DMS79 (cell line): ENCODE measurements around the gene DNASE1.
"Not testable (repeated sequence)": the region's sequence is repeated elsewhere in the genome, so short reads cannot be mapped to it uniquely, and the experiment has no call there.

Source experiments
- DNase-seq: peaks from one replicate; lab custom pipeline; 2025; lab: John Stamatoyannopoulos, UW

The DNASE1 gene

DNA sequence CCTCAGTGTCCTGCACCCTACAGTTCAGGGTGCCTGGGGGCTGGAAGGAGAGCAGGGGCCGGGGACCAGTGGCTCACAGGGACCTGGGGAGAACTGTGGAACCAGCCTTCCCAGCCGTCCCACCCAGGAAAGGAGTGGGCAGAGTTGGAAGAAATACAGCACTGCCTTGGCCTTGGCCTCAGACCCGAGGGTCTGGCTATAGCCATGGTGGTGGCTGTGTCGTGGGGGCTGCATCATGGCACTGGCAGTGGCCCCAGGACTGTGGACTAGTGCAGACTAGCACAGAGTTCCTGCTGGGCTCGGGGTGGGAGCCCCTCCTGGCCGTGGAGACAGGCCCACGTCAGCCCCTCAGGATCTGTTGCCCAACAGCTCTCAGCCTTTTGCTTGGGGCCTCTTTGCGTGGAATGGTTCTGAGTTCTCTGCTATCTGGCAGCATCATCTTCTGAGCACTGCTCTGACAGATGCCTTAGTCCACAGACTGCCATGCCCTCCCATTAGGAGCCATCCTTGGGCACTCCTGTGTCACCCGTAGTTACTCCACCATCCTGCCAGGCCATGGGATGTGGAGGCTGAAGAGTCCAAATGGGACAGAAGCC lies 12.6 kb upstream of the DNASE1 start:
- DNase-seq: no peak

GRCh38 chr16:3642397-3643094 lies 11.9 kb upstream of the DNASE1 start:
- no peak for DNase-seq

- DNase-seq: no peak
Measured at GRCh38 chr16:3643095-3643730, 11.3 kb upstream of the DNASE1 start.

DNA sequence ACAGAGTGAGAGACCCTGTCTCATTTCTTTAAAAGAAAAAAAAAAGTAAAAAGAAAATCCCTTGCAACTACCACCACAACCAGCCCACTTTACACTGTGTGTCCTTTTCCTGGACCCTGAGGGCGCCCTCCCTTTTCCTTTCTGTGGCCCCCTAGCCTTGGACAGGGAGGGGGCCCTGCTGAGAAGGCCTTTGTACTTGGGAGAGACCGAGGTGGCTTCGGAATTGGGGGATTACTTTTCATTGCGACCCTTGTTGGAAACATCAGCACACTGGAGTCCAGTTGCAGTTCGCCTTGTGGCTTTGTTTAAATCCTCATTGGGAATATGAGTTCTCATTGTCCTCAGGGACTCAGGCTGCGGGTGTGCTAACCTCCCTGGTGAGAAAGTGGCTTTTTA lies 9.4 kb upstream of the DNASE1 start:
- DNase-seq: no peak

GRCh38 chr16:3645504-3646347 lies 8.8 kb upstream of the DNASE1 start:
- DNase-seq: no peak

GRCh38 chr16:3646348-3646920 lies 8.1 kb upstream of the DNASE1 start:
- DNase-seq: peak; percentile 59

GRCh38 chr16:3650631-3651265 lies 3.7 kb upstream of the DNASE1 start:
- DNase-seq: no peak

DNA sequence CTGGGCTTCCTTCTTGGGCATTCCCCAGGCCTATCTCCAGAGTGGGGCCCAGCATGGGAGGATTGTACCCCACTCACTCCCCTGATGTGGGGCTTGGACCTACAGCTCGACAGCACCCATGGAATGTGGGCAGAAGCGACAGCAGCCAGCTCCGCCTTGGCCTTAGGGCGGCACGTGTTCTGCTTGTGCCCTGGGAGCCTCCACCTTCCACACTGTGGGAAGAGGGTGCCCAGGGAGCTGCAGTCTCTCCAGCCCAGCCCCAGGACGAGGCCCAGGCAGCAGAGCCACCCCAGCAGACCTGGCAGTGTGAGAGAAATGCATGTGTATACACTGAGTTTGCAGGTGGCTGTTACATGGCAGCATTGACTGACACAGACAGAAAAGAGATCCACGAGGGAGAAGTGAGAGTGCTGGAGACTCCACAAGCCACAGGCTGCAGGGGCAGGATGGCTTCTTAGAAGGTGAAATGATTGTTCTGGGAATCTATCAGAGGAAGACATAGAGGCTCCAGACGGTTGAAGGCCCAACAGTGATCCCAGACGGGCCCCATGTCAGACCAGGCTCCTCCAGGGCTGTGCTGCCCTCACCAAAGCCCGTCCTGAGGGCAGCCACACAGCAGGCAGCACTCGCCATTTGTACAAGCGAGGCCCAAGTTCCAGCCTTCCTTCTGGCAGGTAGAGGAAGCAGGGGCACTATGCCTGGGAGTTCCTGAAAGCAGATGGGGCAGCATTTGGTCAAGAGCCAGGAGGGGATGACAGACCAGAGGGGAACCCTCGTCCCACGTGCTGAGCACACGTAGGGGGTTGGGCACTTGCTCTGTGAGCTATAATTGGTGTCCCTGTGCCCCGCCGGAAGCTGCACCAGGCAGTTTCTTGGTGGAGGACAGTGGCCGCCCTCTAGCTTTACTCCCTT lies 2.8 kb upstream of the DNASE1 start:
- no peak for DNase-seq

- DNase-seq: no peak
Measured at GRCh38 chr16:3652373-3653195, 1.9 kb upstream of the DNASE1 start.

DNA sequence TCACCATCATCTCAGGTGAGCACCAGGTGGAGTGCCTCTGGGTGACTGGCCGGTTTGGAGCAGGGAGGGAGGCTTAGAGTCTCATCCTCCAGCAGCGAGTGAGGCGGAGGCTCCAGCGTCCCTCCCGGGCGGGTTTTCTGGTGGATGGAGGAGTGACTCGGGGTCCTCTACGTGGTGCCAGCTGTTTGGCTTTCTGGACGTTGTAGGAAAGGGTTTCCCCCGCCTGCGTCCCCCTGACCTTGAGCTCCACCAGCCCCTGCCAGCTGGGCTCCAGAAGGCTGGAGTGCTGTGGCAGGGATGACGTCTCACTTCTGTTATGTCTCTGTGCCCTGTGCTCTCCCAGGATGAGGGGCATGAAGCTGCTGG lies 522 bp downstream of the DNASE1 start:
- no peak for DNase-seq

DNA sequence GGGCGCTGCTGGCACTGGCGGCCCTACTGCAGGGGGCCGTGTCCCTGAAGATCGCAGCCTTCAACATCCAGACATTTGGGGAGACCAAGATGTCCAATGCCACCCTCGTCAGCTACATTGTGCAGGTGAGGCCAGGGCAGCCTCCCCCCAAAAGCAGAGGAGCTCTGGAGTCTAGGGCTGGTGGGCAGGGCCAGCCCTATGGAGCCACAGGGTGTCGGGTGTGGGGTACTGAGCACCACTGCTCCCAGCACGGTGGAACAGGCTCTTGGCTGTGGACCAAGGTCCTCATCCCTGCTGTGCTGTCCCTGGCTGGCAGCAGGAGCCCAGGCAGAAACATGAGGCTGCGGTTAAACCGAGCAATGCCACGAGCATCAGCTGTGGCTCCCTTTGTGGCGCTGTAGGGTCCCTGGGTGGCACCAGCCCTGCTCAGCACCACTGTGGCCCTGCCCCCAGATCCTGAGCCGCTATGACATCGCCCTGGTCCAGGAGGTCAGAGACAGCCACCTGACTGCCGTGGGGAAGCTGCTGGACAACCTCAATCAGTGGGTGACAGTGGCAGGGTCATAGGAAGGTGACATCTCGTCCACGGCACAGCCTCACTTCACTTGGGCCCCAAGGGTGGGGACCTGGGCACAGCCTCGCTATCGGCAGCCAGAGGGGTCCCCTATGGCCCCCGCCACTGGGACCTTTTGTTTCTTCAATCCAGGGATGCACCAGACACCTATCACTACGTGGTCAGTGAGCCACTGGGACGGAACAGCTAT lies 1.1 kb downstream of the DNASE1 start:
- DNase-seq: no peak

DNA sequence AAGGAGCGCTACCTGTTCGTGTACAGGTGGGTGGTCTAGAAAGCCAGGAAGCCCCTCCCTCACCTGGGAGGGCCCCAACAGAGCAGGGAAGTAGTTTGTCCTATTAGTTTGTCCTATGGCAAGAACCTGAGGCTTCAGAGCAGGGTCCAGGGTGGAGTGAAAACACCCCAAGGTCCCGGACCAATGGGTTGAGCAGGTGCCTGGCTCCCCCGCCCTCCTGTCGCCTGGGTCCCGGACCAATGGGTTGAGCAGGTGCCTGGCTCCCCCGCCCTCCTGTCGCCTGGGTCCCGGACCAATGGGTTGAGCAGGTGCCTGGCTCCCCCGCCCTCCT lies 1.6 kb downstream of the DNASE1 start:
- not testable (repeated sequence) for DNase-seq

DNA sequence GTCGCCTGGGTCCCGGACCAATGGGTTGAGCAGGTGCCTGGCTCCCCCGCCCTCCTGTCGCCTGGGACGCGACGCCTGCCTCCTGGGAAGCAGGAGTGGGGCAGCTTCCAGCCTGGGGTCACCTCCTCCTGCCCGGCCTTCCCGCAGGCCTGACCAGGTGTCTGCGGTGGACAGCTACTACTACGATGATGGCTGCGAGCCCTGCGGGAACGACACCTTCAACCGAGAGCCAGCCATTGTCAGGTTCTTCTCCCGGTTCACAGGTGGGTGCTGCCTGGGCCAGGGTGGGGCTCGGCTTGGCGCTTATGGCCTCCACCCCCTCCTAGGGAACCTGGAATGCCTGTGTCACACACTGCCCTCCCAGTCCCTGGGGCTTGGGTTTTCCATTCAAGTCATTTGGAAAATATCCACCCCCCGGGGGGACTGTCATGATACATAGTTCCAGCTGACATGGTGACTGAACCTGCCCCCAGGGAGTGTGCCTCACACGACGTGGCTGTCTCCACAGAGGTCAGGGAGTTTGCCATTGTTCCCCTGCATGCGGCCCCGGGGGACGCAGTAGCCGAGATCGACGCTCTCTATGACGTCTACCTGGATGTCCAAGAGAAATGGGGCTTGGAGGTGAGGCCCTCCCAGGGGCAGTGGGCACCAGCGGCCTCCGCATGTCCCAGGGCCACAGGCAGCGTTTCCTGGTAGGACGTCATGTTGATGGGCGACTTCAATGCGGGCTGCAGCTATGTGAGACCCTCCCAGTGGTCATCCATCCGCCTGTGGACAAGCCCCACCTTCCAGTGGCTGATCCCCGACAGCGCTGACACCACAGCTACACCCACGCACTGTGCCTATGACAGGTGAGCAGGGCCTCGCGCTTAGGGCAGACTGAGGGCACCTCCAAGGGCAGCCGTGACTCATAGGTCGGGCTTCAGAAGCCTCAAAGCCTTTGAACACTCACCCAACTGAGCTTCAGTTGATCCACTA lies 2.3 kb downstream of the DNASE1 start:
- DNase-seq: no peak

DNA sequence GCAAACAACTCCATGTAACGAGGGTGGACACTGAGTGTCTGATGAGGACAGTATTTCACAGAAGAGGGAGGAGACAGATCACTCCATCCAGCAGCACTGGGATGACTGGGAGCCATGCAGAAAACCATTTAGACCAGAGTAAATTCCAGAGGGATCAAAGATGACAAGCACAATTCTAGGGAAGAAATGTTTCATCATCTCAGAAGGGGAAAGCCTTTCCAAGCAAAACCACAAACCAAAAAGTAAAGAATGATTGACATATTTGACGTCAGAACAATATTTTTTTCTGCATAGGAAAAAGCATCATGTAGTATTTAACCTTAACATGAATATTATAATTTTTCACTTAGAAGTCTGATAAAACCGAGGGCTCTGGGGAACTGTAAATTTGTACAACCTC lies 4.8 kb downstream of the DNASE1 start:
- DNase-seq: no peak

DNA sequence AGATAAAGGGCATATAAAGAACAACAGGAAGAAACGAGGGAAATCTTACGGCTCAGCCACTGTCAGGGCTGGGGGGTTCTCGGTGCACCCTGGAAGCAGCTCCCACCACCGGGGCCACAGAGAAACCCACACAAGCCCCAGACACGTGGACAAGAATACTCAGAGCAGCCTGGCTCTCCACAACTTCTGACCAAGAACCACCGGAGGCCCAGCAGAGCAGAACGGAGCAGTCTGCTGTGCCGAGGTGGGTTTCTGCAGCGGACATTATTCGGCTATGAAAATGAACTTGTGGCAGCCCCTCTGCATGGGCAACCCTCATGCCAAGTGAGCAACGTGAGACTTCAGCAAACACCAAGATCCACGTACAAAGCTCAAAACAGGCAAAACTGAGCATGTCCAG lies 6.8 kb downstream of the DNASE1 start:
- DNase-seq: no peak

DNA sequence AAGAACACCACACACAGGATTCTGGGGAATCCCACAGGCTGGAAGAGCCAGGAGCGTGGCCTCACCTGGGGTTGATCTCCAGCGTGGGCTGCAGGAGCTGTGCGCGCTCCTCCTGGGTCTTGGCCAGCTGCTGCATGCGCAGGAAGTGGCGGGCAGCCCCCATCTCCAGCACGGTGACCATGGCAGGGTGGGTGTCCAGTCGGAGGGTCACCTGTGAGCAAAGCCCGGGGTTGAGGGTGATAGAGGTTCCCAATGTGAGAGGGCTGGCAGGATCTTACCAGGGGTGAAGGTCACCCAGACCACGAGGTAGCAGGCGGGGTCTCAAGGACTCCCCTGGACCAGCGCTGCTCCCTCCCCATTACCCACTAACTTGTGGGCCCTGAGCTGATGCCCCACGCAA lies 7.4 kb downstream of the DNASE1 start:
- no peak for DNase-seq

DNA sequence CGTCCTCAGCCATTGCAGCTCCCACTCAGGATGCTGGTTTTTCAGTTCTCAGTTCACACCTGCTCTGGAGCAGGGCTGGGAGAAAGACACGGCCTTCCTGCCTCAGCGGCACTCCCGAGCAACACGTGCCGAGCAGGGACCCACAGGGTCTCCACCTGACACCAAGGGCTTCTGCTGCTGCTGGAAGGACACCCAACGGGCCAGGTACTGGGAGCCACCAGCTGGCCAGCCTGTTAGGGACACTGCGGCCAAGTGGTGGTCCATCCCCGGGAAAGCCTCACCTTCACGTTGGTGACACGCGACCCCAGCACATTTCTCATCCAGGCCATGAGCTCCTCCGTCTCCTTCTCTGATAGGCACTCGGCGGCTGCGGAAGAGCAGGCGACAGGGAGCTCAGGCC lies 8.1 kb downstream of the DNASE1 start:
- DNase-seq: no peak
